Esophagus squamous epithelium (tissue), 4 donors: ENCODE measurements around the gene HOXD10.

Experiments
- CTCF ChIP-seq, 6 experiments: fragments of 450-650 bp in 4 of 6; fragments of 200-600 bp in 2 of 6; sonication (generic) in 2 of 6; IDR thresholded peaks; one replicate each; pipeline ENCODE4 v1.5.1; 2016 to 2019; ENCODE audit warnings: antibody characterized with exemption in 6 of 6, mild to moderate bottlenecking in 4 of 6, moderate library complexity in 4 of 6
- POLR2A ChIP-seq, 4 donors: fragments of 450-650 bp; IDR thresholded peaks; one replicate each; pipeline ENCODE4 v1.6.1; 2017; ENCODE audit warnings: antibody characterized with exemption in 4 of 4, mild to moderate bottlenecking in 4 of 4, moderate library complexity in 3 of 4

GRCh38 chr2:176081376-176081836 is 35.2 kb upstream of the HOXD10 start:
- no peak for TF ChIP-seq CTCF (IDR thresholded peaks at IDR 0.05)
- TF ChIP-seq POLR2A (IDR thresholded peaks at IDR 0.05) = no peak
